ENCODE measurements around the gene INSYN2B. TPM values are rescaled to one million over a fixed set of nuclear protein-coding genes. Genes with fewer than 3 reads are reported as not detected.

The INSYN2B gene
- total RNA-seq, 1 experiment from 2014 or later, result not detected

GRCh38 chr5:170006021-170006420 is 25.7 kb upstream of the INSYN2B start:
- H3K4me3 Mint-ChIP-seq, result no peak overlapping the region
- H3K4me1 Mint-ChIP-seq, result peaks cover 9% of the 10 kb centered on the region
- H3K9me3 Mint-ChIP-seq, result peaks cover 6% of the 10 kb centered on the region; the same call in 1 of the 2 replicates
- ChIA-PET CTCF (no interaction called here), POLR2A (no interaction called here)
- TF ChIP-seq E2F1 (CRISPR knock-in tag; IDR thresholded peaks at IDR 0.05), result no peak
- TF ChIP-seq ATF6 (CRISPR knock-in tag; IDR thresholded peaks at IDR 0.05), result no peak
- no peak for TF ChIP-seq CTCF (IDR thresholded peaks at IDR 0.05)
- TF ChIP-seq EMX1 (CRISPR knock-in tag; IDR thresholded peaks at IDR 0.05), result no peak
- no peak for TF ChIP-seq ZSCAN18 (CRISPR knock-in tag; IDR thresholded peaks at IDR 0.05)
- TF ChIP-seq USF2 (CRISPR knock-in tag; IDR thresholded peaks at IDR 0.05), result no peak
- no peak for TF ChIP-seq KAT7 (CRISPR knock-in tag; IDR thresholded peaks at IDR 0.05; ENCODE audit: borderline replicate concordance)
- TF ChIP-seq ELF4 (CRISPR knock-in tag; IDR thresholded peaks at IDR 0.05; ENCODE audit: low read depth), result no peak
- TF ChIP-seq GRHL2 (CRISPR knock-in tag; IDR thresholded peaks at IDR 0.05; ENCODE audit: insufficient replicate concordance, severe bottlenecking), result no peak
- TF ChIP-seq ZNF425 (CRISPR knock-in tag; conservative IDR thresholded peaks at IDR 0.05), result no peak
- no peak for TF ChIP-seq ATF3 (CRISPR knock-in tag; conservative IDR thresholded peaks at IDR 0.05)
- TF ChIP-seq MXD4 (CRISPR knock-in tag; IDR thresholded peaks at IDR 0.05; ENCODE audit: borderline replicate concordance), result no peak
- no peak for TF ChIP-seq JAZF1 (CRISPR knock-in tag; IDR thresholded peaks at IDR 0.05)
- no peak for TF ChIP-seq TEAD4 (CRISPR knock-in tag; IDR thresholded peaks at IDR 0.05)
- no peaks in the 10 kb centered on the region for H3K27me3 Mint-ChIP-seq (ENCODE audit: low read depth)
- no peak for DNase-seq (ENCODE audit: low spot score)
- H3K36me3 Mint-ChIP-seq, result no peaks in the 10 kb centered on the region
- no peak overlapping the region for H3K27ac Mint-ChIP-seq
- no peak for ATAC-seq

- Mint-ChIP-seq H3K4me3 (no peak overlapping the region), H3K27ac (no peak overlapping the region), H3K9me3 (peaks cover 6% of the 10 kb centered on the region; the same call in 1 of the 2 replicates), H3K27me3 (ENCODE audit: low read depth) (no peaks in the 10 kb centered on the region), H3K36me3 (no peaks in the 10 kb centered on the region), H3K4me1 (no peaks in the 10 kb centered on the region)
- ChIA-PET POLR2A (no interaction called here), CTCF (interaction anchor here (3.1 kb wide), 1 partner anchor 20 kb away, joined by 13 read pairs; the partner anchor contains the start of gene INSYN2B)
- DNase-seq (ENCODE audit: low spot score) (no peak), ATAC-seq (no peak)
- TF ChIP-seq E2F4 (CRISPR knock-in tag; IDR thresholded peaks at IDR 0.05; ENCODE audit: borderline replicate concordance, low read depth) (no peak), ZNF281 (CRISPR knock-in tag; IDR thresholded peaks at IDR 0.05) (no peak)
Measured at GRCh38 chr5:170000155-170000554, 19.9 kb upstream of the INSYN2B start.

Data from WTC11 (cell line).